H9 (cell line): ENCODE data around the gene MT1H. TPM values are rescaled to one million over a fixed set of nuclear protein-coding genes. Genes with fewer than 3 reads are reported as not detected.

Experiments
- DNase-seq: peaks from one replicate; pipeline ENCODE4 v3.0.0-alpha.2; 2017
- H2AFZ ChIP-seq: one replicate; pipeline ENCODE4 v1.6.1; 2013; ENCODE audit warnings: mild to moderate bottlenecking, low read length, control low read depth, moderate library complexity
- H2AK5ac ChIP-seq: 2 replicates; pipeline ENCODE4 v1.6.1; 2013; ENCODE audit warnings: low read length, control low read depth, mixed read lengths; ENCODE audit not compliant: insufficient read length
- H2BK120ac ChIP-seq: one replicate; pipeline ENCODE4 v1.6.1; 2013; ENCODE audit warnings: low read depth, mild to moderate bottlenecking, low read length, control low read depth, inconsistent platforms; ENCODE audit not compliant: poor library complexity, severe bottlenecking
- H2BK12ac ChIP-seq: 2 replicates; pipeline ENCODE4 v1.6.1; 2013; ENCODE audit warnings: low read length, control low read depth, mixed read lengths, low read depth; ENCODE audit not compliant: insufficient read length
- H2BK15ac ChIP-seq: 2 replicates; pipeline ENCODE4 v1.6.1; 2013; ENCODE audit warnings: low read depth, low read length, control low read depth
- H2BK20ac ChIP-seq: one replicate; pipeline ENCODE4 v1.6.1; 2013; ENCODE audit warnings: low read depth, mild to moderate bottlenecking, low read length, control low read depth, inconsistent platforms; ENCODE audit not compliant: poor library complexity, severe bottlenecking
- H2BK5ac ChIP-seq: 2 replicates; pipeline ENCODE4 v1.6.1; 2013; ENCODE audit warnings: low read length, control low read depth, mixed read lengths; ENCODE audit not compliant: insufficient read length
- H3K14ac ChIP-seq: 2 replicates; pipeline ENCODE4 v1.6.1; 2013; ENCODE audit warnings: low read length, control low read depth; ENCODE audit not compliant: insufficient read depth
- H3K18ac ChIP-seq: 2 replicates; pipeline ENCODE4 v1.6.1; 2013; ENCODE audit warnings: low read depth, mild to moderate bottlenecking, mixed read lengths, low read length, control low read depth; ENCODE audit not compliant: insufficient read length
- H3K23ac ChIP-seq: 2 replicates; pipeline ENCODE4 v1.6.1; 2013; ENCODE audit warnings: low read length, control low read depth, mixed read lengths, low read depth; ENCODE audit not compliant: insufficient read length
- H3K23me2 ChIP-seq: 2 replicates; pipeline ENCODE4 v1.6.1; 2013; ENCODE audit warnings: low read depth, mild to moderate bottlenecking, mixed read lengths, low read length, control low read depth; ENCODE audit not compliant: insufficient read length, poor library complexity, severe bottlenecking
- H3K27ac ChIP-seq: 2 replicates; pipeline ENCODE4 v1.5.1; 2013; ENCODE audit warnings: low read length, control low read depth, mixed read lengths, low read depth; ENCODE audit not compliant: insufficient read length
- H3K27me3 ChIP-seq: 2 replicates; pipeline ENCODE4 v1.6.1; 2013; ENCODE audit warnings: low read length, control low read depth, inconsistent platforms; ENCODE audit not compliant: insufficient read depth
- H3K4ac ChIP-seq: 2 replicates; pipeline ENCODE4 v1.6.1; 2013; ENCODE audit warnings: low read depth, mild to moderate bottlenecking, control low read depth, inconsistent platforms, low read length, moderate library complexity
- H3K4me1 ChIP-seq: 2 replicates; pipeline ENCODE4 v1.6.1; 2013; ENCODE audit warnings: low read length, control low read depth, inconsistent platforms; ENCODE audit not compliant: insufficient read depth
- H3K4me2 ChIP-seq: 2 replicates; pipeline ENCODE4 v1.6.1; 2013; ENCODE audit warnings: low read length, control low read depth, mixed read lengths; ENCODE audit not compliant: insufficient read length, insufficient read depth
- H3K56ac ChIP-seq: 2 replicates; pipeline ENCODE4 v1.6.1; 2013; ENCODE audit warnings: low read depth, mild to moderate bottlenecking, mixed read lengths, low read length, control low read depth; ENCODE audit not compliant: insufficient read length
- H3K79me1 ChIP-seq: 2 replicates; pipeline ENCODE4 v1.6.1; 2013; ENCODE audit warnings: low read depth, mild to moderate bottlenecking, moderate library complexity, low read length, control low read depth, inconsistent platforms; ENCODE audit not compliant: insufficient read depth, poor library complexity, severe bottlenecking
- H3K79me2 ChIP-seq: 2 replicates; pipeline ENCODE4 v1.6.1; 2013; ENCODE audit warnings: low read length, control low read depth, inconsistent platforms; ENCODE audit not compliant: insufficient read depth
- H3K9ac ChIP-seq: 2 replicates; pipeline ENCODE4 v1.6.1; 2013; ENCODE audit warnings: low read length, control low read depth, mixed read lengths; ENCODE audit not compliant: insufficient read length; ENCODE audit errors: extremely low read depth
- H3K9me3 ChIP-seq: one replicate; pipeline ENCODE4 v1.6.1; 2013; ENCODE audit warnings: low read depth, low read length, inconsistent platforms; ENCODE audit not compliant: control insufficient read depth
- H3T11ph ChIP-seq: one replicate; pipeline ENCODE4 v1.6.1; 2013; ENCODE audit warnings: mild to moderate bottlenecking, low read length, control low read depth, inconsistent platforms
- H4K20me1 ChIP-seq: one replicate; pipeline ENCODE4 v1.6.1; 2013; ENCODE audit not compliant: control insufficient read depth, insufficient read length, insufficient read depth
- H4K5ac ChIP-seq: 2 replicates; pipeline ENCODE4 v1.6.1; 2013; ENCODE audit warnings: low read depth, mild to moderate bottlenecking, mixed read lengths, low read length, control low read depth; ENCODE audit not compliant: insufficient read length
- H4K8ac ChIP-seq: replicated peaks from 2 replicates; pipeline ENCODE4 v1.6.1; 2013; ENCODE audit warnings: low read length, control low read depth, mixed read lengths, low read depth; ENCODE audit not compliant: insufficient read length
- H4K91ac ChIP-seq: 2 replicates; pipeline ENCODE4 v1.6.1; 2013; ENCODE audit warnings: low read depth, mild to moderate bottlenecking, moderate library complexity, mixed read lengths, low read length, control low read depth; ENCODE audit not compliant: insufficient read length
- H3K27ac Mint-ChIP-seq, 3 experiments: 2 replicates in 2 of 3; 3 replicates in 1 of 3; pipeline ENCODE4 v1.8.0; 2020 to 2021; ENCODE audit warnings: mixed read lengths in 3 of 3, mild to moderate bottlenecking in 1 of 3, moderate library complexity in 1 of 3
- H3K27me3 Mint-ChIP-seq: 2 replicates; pipeline ENCODE4 v1.8.0; 2021; ENCODE audit warnings: low read depth, mild to moderate bottlenecking, moderate library complexity, mixed read lengths
- H3K36me3 Mint-ChIP-seq, 3 experiments: 2 replicates in 2 of 3; 3 replicates in 1 of 3; pipeline ENCODE4 v1.8.0; 2020 to 2021; ENCODE audit warnings: low read depth in 3 of 3, mixed read lengths in 3 of 3; ENCODE audit not compliant: insufficient read depth in 1 of 3
- H3K4me1 Mint-ChIP-seq, 2 experiments: 2 replicates each; pipeline ENCODE4 v1.8.0; 2020; ENCODE audit warnings: mixed read lengths in 2 of 2
- H3K4me3 Mint-ChIP-seq, 2 experiments: 2 replicates in 1 of 2; 3 replicates in 1 of 2; pipeline ENCODE4 v1.8.0; 2020 to 2021; ENCODE audit warnings: mild to moderate bottlenecking in 2 of 2, mixed read lengths in 2 of 2, moderate library complexity in 1 of 2
- H3K9me3 Mint-ChIP-seq, 2 experiments: 2 replicates in 1 of 2; 3 replicates in 1 of 2; pipeline ENCODE4 v1.8.0; 2020; ENCODE audit warnings: mild to moderate bottlenecking in 2 of 2, mixed read lengths in 2 of 2, moderate library complexity in 1 of 2
- WGBS: extraction: QIAGEN DNeasy Blood & Tissue Kit; methylation state at CpG from one replicate; pipeline ENCODE4 v1.1.7; 2013; ENCODE audit warnings: missing lambda C conversion rate, low lambda C conversion rate, mixed read lengths; ENCODE audit not compliant: insufficient read length; ENCODE audit errors: extremely low coverage; 5-methylcytosine and 5-hydroxymethylcytosine counted together
- total RNA-seq: library from RNA; stranded (reverse); gene quantifications from 2 replicates; pipeline ENCODE4 v1.2.1, GENCODE V29; 2021
- TF ChIP-seq, protein P1 (sequence below): fragments of 200-600 bp; sonication (generic); conservative IDR thresholded peaks from 3 replicates; pipeline ENCODE4 v1.8.0; 2021; ENCODE audit warnings: antibody characterized with exemption, mild to moderate bottlenecking

Gene MT1H
- total RNA-seq, 1 experiment from 2014 or later, result 12.5 TPM

GRCh38 chr16:56677474-56677873 is 7.9 kb downstream of the MT1H start:
- no peak overlapping the region for H2BK120ac ChIP-seq
- no peak overlapping the region for H3K4me2 ChIP-seq
- H3K18ac ChIP-seq, result no peak overlapping the region
- H4K20me1 ChIP-seq, result no peaks in the 10 kb centered on the region
- no peak overlapping the region for H4K5ac ChIP-seq
- WGBS, result no CpG with 5 or more reads among the region's 3 CpGs
- H2BK20ac ChIP-seq, result no peak overlapping the region
- H3K79me2 ChIP-seq, result no peaks in the 10 kb centered on the region
- no peak overlapping the region for H3K56ac ChIP-seq
- H3K23me2 ChIP-seq, result peaks cover 14% of the 10 kb centered on the region
- H3K27me3 ChIP-seq, result no peaks in the 10 kb centered on the region; the same call in 1 of the 2 replicates
- H3T11ph ChIP-seq, result no peak overlapping the region
- no peak overlapping the region for H3K9ac ChIP-seq
- Mint-ChIP-seq H3K27ac (no peak overlapping the region), H3K4me3 (no peak overlapping the region), H3K4me1 (peaks cover 36 to 37% of the 10 kb centered on the region in 2 experiments), H3K36me3 (no peaks in the 10 kb centered on the region), H3K27me3 (peaks cover 47% of the 10 kb centered on the region), H3K9me3 (no peaks in the 10 kb centered on the region; a peak in 1 of 5 replicates)
- no peaks in the 10 kb centered on the region for H3K9me3 ChIP-seq
- H3K23ac ChIP-seq, result no peak overlapping the region
- H3K14ac ChIP-seq, result no peak overlapping the region
- no peaks in the 10 kb centered on the region for H3K79me1 ChIP-seq
- H2AFZ ChIP-seq, result no peak overlapping the region
- 0 out of 2 replicates have a peak, but pooled peaks cover 2% of the 10 kb centered on the region for H3K4me1 ChIP-seq
- TF ChIP-seq, protein P1, sequence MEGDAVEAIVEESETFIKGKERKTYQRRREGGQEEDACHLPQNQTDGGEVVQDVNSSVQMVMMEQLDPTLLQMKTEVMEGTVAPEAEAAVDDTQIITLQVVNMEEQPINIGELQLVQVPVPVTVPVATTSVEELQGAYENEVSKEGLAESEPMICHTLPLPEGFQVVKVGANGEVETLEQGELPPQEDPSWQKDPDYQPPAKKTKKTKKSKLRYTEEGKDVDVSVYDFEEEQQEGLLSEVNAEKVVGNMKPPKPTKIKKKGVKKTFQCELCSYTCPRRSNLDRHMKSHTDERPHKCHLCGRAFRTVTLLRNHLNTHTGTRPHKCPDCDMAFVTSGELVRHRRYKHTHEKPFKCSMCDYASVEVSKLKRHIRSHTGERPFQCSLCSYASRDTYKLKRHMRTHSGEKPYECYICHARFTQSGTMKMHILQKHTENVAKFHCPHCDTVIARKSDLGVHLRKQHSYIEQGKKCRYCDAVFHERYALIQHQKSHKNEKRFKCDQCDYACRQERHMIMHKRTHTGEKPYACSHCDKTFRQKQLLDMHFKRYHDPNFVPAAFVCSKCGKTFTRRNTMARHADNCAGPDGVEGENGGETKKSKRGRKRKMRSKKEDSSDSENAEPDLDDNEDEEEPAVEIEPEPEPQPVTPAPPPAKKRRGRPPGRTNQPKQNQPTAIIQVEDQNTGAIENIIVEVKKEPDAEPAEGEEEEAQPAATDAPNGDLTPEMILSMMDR, result no peak
- no peak overlapping the region for H4K91ac ChIP-seq
- H2AK5ac ChIP-seq, result no peak overlapping the region
- no peak overlapping the region for H2BK12ac ChIP-seq
- H2BK15ac ChIP-seq, result no peak overlapping the region
- no peak overlapping the region for H3K4ac ChIP-seq
- H3K27ac ChIP-seq, result no peak overlapping the region
- H2BK5ac ChIP-seq, result no peak overlapping the region
- DNase-seq, result no peak
- H4K8ac ChIP-seq, result no peak overlapping the region
